Progenitor cell of endocrine pancreas (in vitro differentiated cells): Measurements from ENCODE around the gene SRGAP2C. TPM values are rescaled to one million over a fixed set of nuclear protein-coding genes. Genes with fewer than 3 reads are reported as not detected.
"Not testable (repeated sequence)": the region's sequence is repeated elsewhere in the genome, so short reads cannot be mapped to it uniquely, and the experiment has no call there.

Source experiments
- DNase-seq: peaks from one replicate; pipeline ENCODE4 v3.0.0; 2021; ENCODE audit warnings: low spot score; ENCODE audit not compliant: unreplicated experiment
- H3K27ac Mint-ChIP-seq: 2 replicates; pipeline ENCODE4 v1.8.0; 2021; ENCODE audit warnings: mild to moderate bottlenecking, moderate library complexity, mixed read lengths
- H3K27me3 Mint-ChIP-seq: 2 replicates; pipeline ENCODE4 v1.8.0; 2021; ENCODE audit warnings: mixed read lengths
- H3K36me3 Mint-ChIP-seq: 2 replicates; pipeline ENCODE4 v1.8.0; 2022; ENCODE audit warnings: mixed read lengths; ENCODE audit not compliant: insufficient read depth
- H3K4me1 Mint-ChIP-seq: 2 replicates; pipeline ENCODE4 v1.8.0; 2021; ENCODE audit warnings: low read depth, mixed read lengths
- H3K4me3 Mint-ChIP-seq: 2 replicates; pipeline ENCODE4 v1.8.0; 2021; ENCODE audit warnings: low read depth, mild to moderate bottlenecking, moderate library complexity, mixed read lengths
- H3K9me3 Mint-ChIP-seq: 2 replicates; pipeline ENCODE4 v1.8.0; 2021; ENCODE audit warnings: low read depth, mixed read lengths
- CTCF ChIP-seq: fragments of 200-600 bp; sonication (generic); IDR thresholded peaks from one replicate; pipeline ENCODE4 v1.5.0; 2021; ENCODE audit warnings: antibody characterized with exemption, mild to moderate bottlenecking; ENCODE audit not compliant: unreplicated experiment
- total RNA-seq: library from RNA; stranded (reverse); gene quantifications from 2 replicates; pipeline ENCODE4 v1.2.1, GENCODE V29; 2021

SRGAP2C gene
- total RNA-seq, 1 donor from 2014 or later: 14.4 TPM

DNA sequence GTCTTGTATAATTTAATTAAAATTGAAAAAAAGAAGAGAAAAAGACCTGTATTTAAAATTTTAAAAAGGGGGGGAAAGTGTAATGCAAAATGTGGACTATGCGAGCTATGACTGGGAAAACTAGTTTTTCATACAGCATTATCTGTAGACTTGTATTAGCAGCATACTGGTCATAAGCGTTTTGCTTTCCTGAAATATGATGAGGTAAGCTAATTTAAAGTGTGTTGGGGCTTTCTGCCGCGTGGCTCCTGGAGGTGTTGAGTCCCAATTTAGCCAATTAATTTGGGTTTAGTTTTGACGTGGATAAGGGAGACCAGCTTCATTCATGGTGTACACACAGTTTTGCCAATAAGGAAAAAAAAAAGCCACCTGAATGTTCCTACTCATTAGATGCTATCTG is 214.4 kb downstream of the SRGAP2C start:
- H3K4me1 Mint-ChIP-seq, H3K4me3 Mint-ChIP-seq, DNase-seq, H3K27ac Mint-ChIP-seq: not testable (repeated sequence)
- H3K36me3 Mint-ChIP-seq: peaks cover 15% of the 10 kb centered on the region
- H3K9me3 Mint-ChIP-seq: peaks cover 17% of the 10 kb centered on the region
- peaks cover 21% of the 10 kb centered on the region for H3K27me3 Mint-ChIP-seq

- peaks cover 15% of the 10 kb centered on the region for H3K36me3 Mint-ChIP-seq
- peak overlapping the region; percentile 79 for H3K4me3 Mint-ChIP-seq
- H3K9me3 Mint-ChIP-seq: peaks cover 17% of the 10 kb centered on the region
- H3K27me3 Mint-ChIP-seq: peaks cover 21% of the 10 kb centered on the region
- peak overlapping the region; percentile 17 for H3K27ac Mint-ChIP-seq
- DNase-seq, H3K4me1 Mint-ChIP-seq: not testable (repeated sequence)
Measured at GRCh38 chr1:121400108-121400507, 215.3 kb downstream of the SRGAP2C start.

DNA sequence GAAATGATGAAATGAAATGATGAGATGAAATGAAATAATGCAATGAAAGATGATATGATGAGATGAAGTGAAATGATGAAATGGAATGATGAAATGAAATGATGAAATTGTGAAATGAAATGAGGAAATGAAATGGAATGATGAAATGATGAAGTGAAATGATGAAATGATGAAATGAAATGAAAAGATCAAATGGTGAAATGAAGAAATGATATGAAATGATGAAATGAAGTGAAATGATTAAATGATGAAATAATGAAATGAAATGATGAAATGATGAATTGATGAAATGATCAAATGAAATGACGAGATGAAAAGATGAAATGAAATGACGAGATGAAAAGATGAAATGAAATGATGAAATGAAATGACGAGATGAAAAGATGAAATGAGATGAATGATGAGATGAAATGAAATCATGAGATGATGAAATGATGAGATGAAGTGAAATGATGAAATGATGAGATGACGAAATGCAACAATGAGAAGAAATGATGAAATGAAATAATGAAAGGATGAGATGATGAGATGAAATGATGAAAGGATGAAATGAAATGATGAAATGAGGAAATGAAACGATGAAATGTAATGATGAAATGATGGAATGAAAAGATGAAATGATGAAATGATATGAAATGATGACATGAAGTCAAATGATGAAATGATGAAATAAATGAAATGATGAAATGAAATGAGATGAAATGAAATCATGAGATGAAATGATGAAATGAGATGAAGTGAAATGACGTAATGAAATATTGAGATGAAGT is 216.0 kb downstream of the SRGAP2C start:
- Mint-ChIP-seq H3K36me3 (peaks cover 15% of the 10 kb centered on the region), H3K4me3 (peak overlapping the region; percentile 79), H3K27me3 (peaks cover 18% of the 10 kb centered on the region), H3K27ac (peak overlapping the region; percentile 79), H3K9me3 (peaks cover 17% of the 10 kb centered on the region)
- DNase-seq, H3K4me1 Mint-ChIP-seq: not testable (repeated sequence)

- Mint-ChIP-seq H3K27ac (peak overlapping the region; percentile 79), H3K36me3 (peaks cover 15% of the 10 kb centered on the region), H3K4me3 (peak overlapping the region; percentile 79), H3K27me3 (peaks cover 18% of the 10 kb centered on the region), H3K9me3 (peaks cover 17% of the 10 kb centered on the region)
- DNase-seq, H3K4me1 Mint-ChIP-seq: not testable (repeated sequence)
Measured at GRCh38 chr1:121401375-121401955, 216.7 kb downstream of the SRGAP2C start.

DNA sequence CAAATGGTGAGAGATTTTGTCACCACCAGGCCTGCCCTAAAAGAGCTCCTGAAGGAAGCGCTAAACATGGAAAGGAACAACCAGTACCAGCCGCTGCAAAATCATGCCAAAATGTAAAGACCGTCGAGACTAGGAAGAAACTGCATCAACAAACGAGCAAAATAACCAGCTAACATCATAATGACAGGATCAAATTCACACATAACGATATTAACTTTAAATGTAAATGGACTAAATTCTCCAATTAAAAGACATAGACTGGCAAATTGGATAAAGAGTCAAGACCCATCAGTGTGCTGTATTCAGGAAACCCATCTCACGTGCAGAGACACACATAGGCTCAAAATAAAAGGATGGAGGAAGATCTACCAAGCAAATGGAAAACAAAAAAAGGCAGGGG is 218.5 kb downstream of the SRGAP2C start:
- not testable (repeated sequence) for H3K27ac Mint-ChIP-seq, H3K4me1 Mint-ChIP-seq, DNase-seq, H3K4me3 Mint-ChIP-seq
- Mint-ChIP-seq H3K27me3 (peaks cover 14% of the 10 kb centered on the region), H3K9me3 (peaks cover 17% of the 10 kb centered on the region), H3K36me3 (peaks cover 15% of the 10 kb centered on the region)

DNA sequence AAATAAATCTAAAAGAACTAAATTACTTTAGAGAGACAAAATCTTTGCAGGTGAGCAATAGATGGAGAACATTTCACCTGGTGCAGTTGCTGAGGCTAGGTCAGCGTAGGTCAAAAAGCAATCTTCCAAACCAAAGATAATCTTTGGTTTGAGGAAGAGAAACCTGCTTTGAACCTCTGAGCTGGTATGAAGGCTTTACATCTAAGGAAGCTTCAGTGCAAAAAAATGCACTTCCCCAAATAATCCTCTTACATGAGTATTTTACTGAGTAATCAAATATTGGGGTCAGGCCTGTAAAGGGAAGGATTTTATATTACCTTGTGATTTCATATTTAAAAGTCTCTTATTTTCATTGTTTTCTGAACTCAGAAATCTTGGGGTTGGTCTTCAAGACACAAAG is 223.6 kb downstream of the SRGAP2C start:
- H3K36me3 Mint-ChIP-seq: no peaks in the 10 kb centered on the region
- no peak overlapping the region for H3K27ac Mint-ChIP-seq
- TF ChIP-seq CTCF: no peak
- DNase-seq: no peak
- peaks cover 3% of the 10 kb centered on the region for H3K9me3 Mint-ChIP-seq
- no peak overlapping the region for H3K4me3 Mint-ChIP-seq
- H3K27me3 Mint-ChIP-seq: no peaks in the 10 kb centered on the region
- no peaks in the 10 kb centered on the region for H3K4me1 Mint-ChIP-seq

DNA sequence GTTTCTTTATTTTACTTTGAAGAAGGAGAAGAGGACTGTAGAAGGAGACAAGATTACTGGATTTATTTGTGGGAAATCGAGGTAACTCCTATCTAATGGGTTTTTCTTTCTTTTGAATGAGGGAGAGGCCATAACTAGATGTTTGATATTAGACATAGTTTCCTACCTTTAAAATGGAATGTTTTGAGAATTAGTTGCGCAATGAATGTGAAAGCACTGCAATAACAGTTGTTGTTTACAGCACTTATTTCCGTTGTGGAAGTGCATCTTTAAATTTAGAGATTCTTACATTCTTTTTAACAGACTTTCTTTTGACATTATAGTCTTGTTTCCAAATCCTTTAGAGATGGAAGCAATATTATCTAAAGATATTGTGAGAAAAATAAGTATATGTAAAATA is 229.0 kb downstream of the SRGAP2C start:
- no peak overlapping the region for H3K4me3 Mint-ChIP-seq
- H3K9me3 Mint-ChIP-seq: peaks cover 2% of the 10 kb centered on the region
- DNase-seq: no peak
- peaks cover 2% of the 10 kb centered on the region for H3K27me3 Mint-ChIP-seq
- no peaks in the 10 kb centered on the region for H3K4me1 Mint-ChIP-seq
- H3K27ac Mint-ChIP-seq: no peak overlapping the region
- TF ChIP-seq CTCF: no peak
- no peaks in the 10 kb centered on the region for H3K36me3 Mint-ChIP-seq

GRCh38 chr1:121414905-121415304 is 230.1 kb downstream of the SRGAP2C start:
- Mint-ChIP-seq H3K9me3 (no peaks in the 10 kb centered on the region), H3K4me1 (no peaks in the 10 kb centered on the region), H3K27me3 (peaks cover 7% of the 10 kb centered on the region), H3K4me3 (no peak overlapping the region), H3K27ac (no peak overlapping the region), H3K36me3 (no peaks in the 10 kb centered on the region)
- TF ChIP-seq CTCF: no peak
- no peak for DNase-seq
